ENCODE measurements around the gene SNX32.

DNA sequence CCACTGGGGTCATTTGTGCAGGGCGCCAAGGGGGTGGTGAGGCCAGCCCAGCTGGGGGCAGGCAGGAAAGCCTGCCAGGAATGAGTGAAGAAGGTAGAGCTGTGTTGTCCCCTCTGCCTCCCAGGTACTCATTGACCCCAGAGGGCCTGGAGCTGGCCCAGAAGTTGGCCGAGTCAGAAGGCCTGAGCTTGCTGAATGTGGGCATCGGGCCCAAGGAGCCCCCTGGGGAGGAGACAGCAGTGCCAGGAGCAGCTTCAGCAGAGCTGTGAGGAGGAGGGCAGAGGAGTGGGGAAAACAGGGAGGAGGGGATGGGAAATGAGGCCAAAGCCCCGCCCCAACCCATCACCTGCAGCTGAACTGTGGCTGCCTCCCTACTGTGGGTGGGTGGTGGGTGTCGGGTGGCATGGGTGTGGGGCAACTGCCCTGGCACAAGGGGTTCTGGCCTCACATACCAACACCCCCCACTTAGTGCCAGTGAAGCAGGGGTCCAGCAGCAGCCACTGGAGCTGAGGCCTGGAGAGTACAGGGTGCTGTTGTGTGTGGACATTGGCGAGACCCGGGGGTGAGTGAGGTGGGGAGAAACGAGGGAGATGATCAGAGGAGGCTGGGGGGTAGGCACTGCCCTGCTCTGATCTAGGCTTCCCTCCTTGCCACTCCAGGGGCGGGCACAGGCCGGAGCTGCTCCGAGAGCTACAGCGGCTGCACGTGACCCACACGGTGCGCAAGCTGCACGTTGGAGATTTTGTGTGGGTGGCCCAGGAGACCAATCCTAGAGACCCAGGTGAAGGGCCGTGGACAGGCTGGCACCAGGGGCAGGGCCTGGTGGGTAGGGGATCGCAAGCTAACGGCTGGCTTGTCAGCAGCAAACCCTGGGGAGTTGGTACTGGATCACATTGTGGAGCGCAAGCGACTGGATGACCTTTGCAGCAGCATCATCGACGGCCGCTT is 29.5 kb downstream of the SNX32 start:
- no peak for TF ChIP-seq POLR2AphosphoS5 (IDR thresholded peaks at IDR 0.05)
- TF ChIP-seq POLR2A (IDR thresholded peaks at IDR 0.05): no peak
